Heart left ventricle (tissue), 13 donors: ENCODE results near the gene KCNJ6.

Experiments
- CTCF ChIP-seq, 12 donors: fragments of 200-600 bp; sonication (generic) in 4 of 12; IDR thresholded peaks; one replicate each; pipeline versions ENCODE4 v1.5.0 to v1.8.0; 2018 to 2022; ENCODE audit warnings: antibody characterized with exemption in 12 of 12, mild to moderate bottlenecking in 5 of 12
- POLR2A ChIP-seq, 2 donors: fragments of 450-650 bp; IDR thresholded peaks; one replicate each; pipeline ENCODE4 v1.6.1; 2017; ENCODE audit warnings: antibody characterized with exemption in 2 of 2, mild to moderate bottlenecking in 2 of 2, moderate library complexity in 2 of 2
- donor health status: ischemic (EF 13 %, LVEDD 7.1; RV severe dilation, severe dysfunction).
- donor health status: DM: no; HTN: yes; CAD: no.
- donor health status: DM: no; HTN: no; CAD: no.
- donor health status: ischemic (EF 25% LVEDD 6.9; RV normal size, moderate dysfunction).
- donor health status: ischemic (EF 25% LVEDD 5.7; RV mildly dilated, moderate dysfunction).
- donor health status: ischemic (EF 35%, LVEDD 5.7; RV mildly dilated, moderate dysfunction).
- donor health status: nonischemic (EF 11% LVEDD 7.7; RV severe dilation, severe dysfunction).
- donor health status: DM: yes; HTN: yes; CAD: no.
- donor health status: PGD.
- donor health status: ischemic (EF 29% LVEDD 5.4; RV normal size, mild dysfunction).
- donor health status: nonischemic (EF 23%, LVEDD 6.1; RV moderate dilation, normal function).

- no peak for TF ChIP-seq POLR2A (IDR thresholded peaks at IDR 0.05)
- TF ChIP-seq CTCF (IDR thresholded peaks at IDR 0.05): no peak
Observed at GRCh38 chr21:37861561-37861960, 54.7 kb downstream of the KCNJ6 start.
